OCI-M1 (cell line): ENCODE results near the gene NKAIN2.

Experiments
- DNase-seq: peaks from one replicate; lab custom pipeline; 2025; lab: John Stamatoyannopoulos, UW

The NKAIN2 gene

GRCh38 chr6:124769811-124770544 lies 966.3 kb downstream of the NKAIN2 start:
- no peak for DNase-seq

- DNase-seq, result no peak
Observed at GRCh38 chr6:124770784-124771183, 967.1 kb downstream of the NKAIN2 start.

- no peak for DNase-seq
Observed at GRCh38 chr6:124772733-124773319, 969.2 kb downstream of the NKAIN2 start.

GRCh38 chr6:124775121-124775520 lies 971.5 kb downstream of the NKAIN2 start:
- no peak for DNase-seq

GRCh38 chr6:124777863-124778262 lies 974.2 kb downstream of the NKAIN2 start:
- DNase-seq, result no peak

GRCh38 chr6:124780623-124781022 lies 977.0 kb downstream of the NKAIN2 start:
- DNase-seq, result no peak

GRCh38 chr6:124783344-124783743 lies 979.7 kb downstream of the NKAIN2 start:
- DNase-seq, result no peak

- DNase-seq, result no peak
Observed at GRCh38 chr6:124791156-124791555, 987.5 kb downstream of the NKAIN2 start.

GRCh38 chr6:124792386-124792785 lies 988.7 kb downstream of the NKAIN2 start:
- DNase-seq, result no peak

GRCh38 chr6:124793398-124793797 lies 989.7 kb downstream of the NKAIN2 start:
- no peak for DNase-seq

GRCh38 chr6:124795643-124796463 lies 992.2 kb downstream of the NKAIN2 start:
- peak; percentile 58 for DNase-seq

GRCh38 chr6:124796464-124796970 lies 992.9 kb downstream of the NKAIN2 start:
- no peak for DNase-seq

- no peak for DNase-seq
Observed at GRCh38 chr6:124797224-124797623, 993.6 kb downstream of the NKAIN2 start.

- DNase-seq, result peak; percentile 27
Observed at GRCh38 chr6:124798942-124799496, 995.4 kb downstream of the NKAIN2 start.

- no peak for DNase-seq
Observed at GRCh38 chr6:124799638-124800037, 996.0 kb downstream of the NKAIN2 start.

GRCh38 chr6:124800222-124800621 lies 996.6 kb downstream of the NKAIN2 start:
- DNase-seq, result no peak

GRCh38 chr6:124812067-124812466 lies 1008.4 kb downstream of the NKAIN2 start:
- peak; percentile 17 for DNase-seq

GRCh38 chr6:124819346-124819745 lies 1015.7 kb downstream of the NKAIN2 start:
- DNase-seq, result peak; percentile 51

- DNase-seq, result no peak
Observed at GRCh38 chr6:124822204-124822613, 1018.5 kb downstream of the NKAIN2 start.

GRCh38 chr6:124822721-124823120 lies 1019.1 kb downstream of the NKAIN2 start:
- DNase-seq, result no peak

GRCh38 chr6:124823240-124824111 lies 1019.8 kb downstream of the NKAIN2 start:
- DNase-seq, result no peak
